GM18909 (cell line): ENCODE results near the gene UBE2Q1.

ENCODE experiments used
- ATAC-seq: cut with Tn5 transposase; IDR thresholded peaks from one replicate; pipeline ENCODE4 v1.9.1; 2021; ENCODE audit warnings: mild to moderate bottlenecking; ENCODE audit not compliant: unreplicated experiment, poor library complexity

Gene UBE2Q1

DNA sequence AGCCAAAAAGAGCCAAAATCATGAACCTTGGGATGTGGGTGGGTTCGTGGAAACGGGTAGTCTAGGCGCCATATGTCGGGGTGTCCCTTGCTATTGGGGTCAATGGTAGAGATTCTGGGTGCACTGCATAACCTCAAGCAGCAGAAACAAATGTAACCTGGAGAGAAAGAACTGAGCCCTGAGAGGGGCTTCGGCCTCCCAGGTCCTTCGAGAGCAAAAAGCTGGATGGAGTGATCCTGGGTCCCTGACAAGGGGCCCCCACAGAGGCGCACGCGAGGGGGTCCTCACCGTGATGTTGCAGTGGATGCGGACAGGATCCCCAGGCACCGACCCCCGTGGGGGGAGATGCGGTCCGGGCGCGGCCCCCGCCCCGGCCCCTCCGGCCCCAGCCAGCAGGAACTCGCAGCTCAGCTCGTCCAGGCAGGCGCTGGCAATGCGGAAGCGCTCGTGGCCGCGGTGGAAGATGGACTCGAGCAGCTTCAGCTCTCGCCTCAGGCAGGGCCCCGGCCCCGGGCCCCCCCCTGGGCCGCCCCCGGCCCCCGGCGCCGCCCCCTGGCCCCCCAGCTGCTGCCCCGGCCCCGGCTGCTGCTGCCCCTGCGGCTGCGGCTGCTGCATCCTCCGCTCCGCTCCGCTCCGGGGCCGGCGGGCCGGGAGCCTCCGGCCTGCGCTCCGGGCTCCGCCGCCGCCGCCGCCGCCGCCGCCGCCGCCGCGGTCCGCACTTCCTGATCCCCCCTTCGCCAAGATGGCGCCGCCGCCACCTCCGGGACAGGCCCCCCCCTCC lies at the start of gene UBE2Q1:
UBE2Q1 (minus strand) TSS at position 724 of the 781 bp plus-strand sequence; CDS start at position 615, 109 bp downstream.
- ATAC-seq, result peak; percentile 22

DNA sequence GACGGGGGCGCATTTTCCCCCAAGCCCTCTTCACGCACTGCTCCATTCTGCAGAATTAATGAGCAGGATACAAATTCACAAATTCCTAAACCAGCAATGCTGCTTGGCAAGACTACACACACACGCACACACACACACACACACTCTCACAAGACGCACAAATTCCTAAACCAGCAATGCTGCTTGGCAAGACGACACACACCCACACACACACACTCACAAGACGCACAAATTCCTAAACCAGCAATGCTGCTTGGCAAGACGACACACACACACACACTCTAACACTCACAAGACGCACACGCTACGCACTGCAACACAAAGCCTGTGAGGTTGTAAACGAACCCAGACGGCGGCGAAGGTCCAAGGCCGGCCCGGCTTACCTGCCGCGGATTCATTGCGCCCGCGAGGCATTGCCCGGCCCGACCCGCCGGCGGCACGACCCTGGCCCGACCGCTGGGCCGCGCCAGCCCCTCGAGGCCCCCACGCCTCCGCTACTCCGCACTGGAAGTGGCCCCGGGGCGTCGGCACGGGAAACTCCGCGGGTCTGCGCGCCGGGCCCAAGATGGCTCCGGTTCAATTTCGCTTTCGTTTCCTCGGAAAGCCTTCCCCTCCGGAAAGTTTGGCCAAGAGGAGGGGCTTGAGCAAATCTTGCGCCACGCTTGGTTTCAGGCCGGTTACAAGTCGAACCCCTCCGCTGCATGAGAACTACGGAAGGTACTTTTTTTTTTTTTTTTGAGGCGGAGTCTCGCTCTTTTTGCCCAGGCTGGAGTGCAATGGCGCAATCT lies 49.3 kb upstream of the UBE2Q1 start, which contains the start of gene ADAR:
ADAR (minus strand) TSS at position 578 of the 788 bp plus-strand sequence; CDS start at position 398, 180 bp downstream.
- peak; percentile 81 for ATAC-seq

DNA sequence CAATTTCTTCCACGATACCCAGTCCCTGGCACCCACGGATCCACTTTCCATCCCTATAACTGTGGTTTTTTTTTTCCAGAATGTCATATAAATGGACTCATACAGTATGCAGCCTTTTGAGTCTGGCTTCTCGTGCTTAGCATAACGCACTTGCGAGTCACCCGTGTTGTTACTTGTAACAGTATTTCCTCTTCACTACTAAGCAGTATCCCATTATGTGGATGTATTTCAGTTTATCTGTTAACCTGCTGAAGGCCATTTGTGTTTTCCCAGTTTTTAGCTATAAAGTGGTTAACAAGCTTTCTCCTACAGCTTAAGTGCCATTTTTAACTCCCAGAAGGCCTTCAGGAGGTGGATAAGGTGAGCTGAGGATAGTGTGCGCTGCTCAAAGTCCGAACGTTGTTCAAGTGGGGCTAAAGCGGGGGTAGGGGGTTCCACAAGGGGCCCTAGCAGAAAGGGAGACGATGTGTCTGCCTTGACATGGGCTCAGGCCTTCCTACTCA lies 48.7 kb upstream of the UBE2Q1 start:
- ATAC-seq, result no peak

DNA sequence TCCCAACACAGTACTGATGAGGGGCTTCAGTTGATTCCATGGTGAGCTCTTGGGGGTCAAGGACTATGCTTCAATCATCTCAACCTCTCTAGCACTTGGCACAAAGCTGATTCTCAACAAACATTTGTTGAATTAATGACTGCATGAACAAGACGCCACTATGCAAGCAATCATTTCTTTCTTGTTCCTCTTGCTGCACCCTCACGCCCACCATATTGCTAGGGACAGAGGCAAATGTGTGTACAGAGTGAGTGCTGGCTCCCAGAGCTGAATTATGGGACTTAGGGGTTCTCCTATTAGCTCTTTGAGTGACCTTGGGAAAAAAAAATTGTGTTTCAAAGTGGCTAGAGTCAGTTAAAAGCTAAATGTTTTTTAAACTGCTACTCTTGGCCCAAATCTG lies 47.1 kb upstream of the UBE2Q1 start:
- ATAC-seq, result no peak

DNA sequence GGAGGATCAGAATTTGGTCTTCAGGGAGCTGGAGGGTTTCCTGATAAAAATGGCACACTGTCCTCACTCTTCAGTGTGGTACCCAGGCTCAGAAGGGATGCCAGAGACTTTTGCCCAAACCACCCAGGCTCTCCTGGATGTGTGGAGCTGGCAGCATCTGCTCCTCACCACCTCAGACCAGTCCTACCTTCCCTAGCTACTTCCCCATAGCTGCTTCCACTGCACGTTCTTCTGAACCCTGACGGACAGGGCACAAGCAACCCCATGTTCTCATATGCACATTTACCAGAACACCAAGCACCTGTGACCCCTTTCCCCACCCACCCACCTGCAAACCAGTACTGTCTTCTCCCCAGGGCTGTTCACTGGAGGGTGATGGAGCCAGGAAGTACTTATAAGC lies 44.9 kb upstream of the UBE2Q1 start:
- no peak for ATAC-seq

DNA sequence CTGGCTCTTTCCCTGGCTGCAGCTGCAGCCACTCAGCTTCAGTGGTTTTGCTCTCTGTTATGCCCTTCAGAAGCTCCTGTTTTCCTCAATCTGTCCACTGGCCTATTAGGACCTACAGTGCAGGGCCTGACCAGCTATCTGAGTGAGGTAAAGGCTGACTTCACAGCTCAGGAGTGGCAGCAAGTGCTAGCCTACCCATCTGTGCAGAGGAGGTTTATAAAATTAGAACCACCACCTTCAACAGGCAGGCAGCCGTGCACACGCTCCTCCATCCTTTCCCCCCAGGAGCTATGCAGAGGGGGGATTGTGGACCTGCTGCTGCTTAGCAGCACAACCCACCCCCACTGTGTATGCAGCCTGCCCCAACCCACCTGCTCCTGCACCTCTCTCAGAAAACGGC lies 41.2 kb upstream of the UBE2Q1 start:
- no peak for ATAC-seq

DNA sequence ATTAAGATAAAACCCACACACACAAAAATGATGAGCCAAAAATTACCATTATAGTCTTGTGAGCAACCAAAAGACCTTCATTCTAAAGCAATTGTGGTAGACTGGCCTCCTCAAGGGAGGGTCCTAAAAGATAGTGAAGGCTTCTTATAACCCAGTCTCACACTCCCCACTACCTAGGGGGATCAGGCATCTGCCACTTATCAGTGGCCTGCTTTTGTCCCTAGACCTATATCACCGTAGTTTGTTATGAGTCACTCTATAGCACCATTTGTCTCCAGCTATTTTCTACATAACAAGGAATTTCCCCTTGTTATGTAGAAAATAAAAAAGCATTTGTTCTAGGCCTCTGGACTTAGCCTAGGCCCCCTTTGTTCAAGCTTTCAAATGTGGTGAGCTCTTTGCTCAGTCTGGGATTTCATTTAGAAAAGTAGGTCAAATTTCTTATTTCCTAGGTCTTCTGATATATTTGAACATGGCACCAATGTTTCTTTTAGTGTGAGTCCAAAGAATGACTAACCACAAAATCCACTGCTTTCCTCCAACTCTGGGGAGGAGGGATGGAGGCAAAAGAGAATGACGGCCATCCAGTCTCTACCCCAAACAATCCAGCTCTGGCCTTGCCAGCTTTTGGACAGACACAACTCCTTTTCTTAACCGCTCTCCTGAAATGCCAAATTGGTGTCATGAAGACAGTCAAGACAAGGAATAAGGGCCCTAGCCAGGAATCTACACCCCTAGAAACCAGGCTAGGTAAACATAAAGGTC lies 40.6 kb upstream of the UBE2Q1 start:
- ATAC-seq, result no peak

DNA sequence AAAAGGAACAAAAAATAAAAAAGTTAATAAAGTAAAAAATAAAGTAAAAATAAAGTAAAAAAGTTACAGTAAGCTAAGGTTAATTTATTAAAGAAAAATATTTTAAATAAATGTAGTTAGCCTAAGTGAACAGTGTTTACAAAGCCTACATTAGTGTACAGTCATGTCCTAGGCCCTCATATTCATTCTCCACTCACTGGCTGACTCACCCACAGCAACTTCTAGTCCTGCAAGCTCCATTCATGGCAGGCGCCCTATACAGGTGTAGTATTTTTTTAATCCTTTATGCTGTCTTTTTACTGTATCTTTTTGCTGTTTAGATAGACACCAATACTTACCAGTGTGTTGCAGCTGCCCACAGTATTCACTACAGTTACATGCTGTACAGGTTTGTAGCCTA lies 37.2 kb upstream of the UBE2Q1 start:
- ATAC-seq, result no peak

DNA sequence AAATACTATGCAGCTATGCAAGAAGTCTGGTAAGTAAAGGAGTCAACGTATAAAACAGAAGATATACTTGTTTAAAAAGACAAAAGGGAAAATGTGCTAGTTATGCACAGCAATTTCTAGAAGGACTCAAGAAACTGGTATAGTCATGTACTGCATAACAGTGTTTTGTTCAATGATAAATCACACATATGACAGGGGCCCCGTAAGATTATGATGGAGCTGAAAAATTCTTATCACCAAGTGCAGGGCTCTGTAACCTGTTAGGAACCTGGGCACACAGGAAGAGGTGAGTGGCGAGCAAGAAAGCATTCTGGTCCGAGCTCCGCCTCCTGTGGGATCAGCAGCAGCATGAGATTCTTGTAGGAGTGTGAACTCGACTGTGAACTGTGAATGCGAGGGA lies 36.3 kb upstream of the UBE2Q1 start:
- ATAC-seq, result no peak

DNA sequence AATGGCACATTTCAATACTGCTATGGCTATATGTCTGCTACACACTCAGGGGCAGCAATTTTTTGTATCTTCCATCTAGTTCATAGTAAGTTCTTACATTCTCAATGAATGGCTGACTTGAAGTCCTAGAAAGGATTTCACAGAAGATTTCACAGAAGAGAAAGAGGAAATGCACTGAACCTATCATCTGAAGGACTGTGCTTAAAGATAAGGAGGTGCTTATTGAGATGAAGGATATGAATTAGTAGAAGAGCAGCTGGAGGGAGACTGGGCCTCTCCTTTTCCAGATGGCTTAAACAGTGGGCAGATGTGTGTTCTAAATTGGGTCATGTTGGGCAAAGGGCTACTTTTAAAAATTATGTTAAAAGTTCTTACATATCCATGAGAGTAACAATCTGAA lies 34.9 kb upstream of the UBE2Q1 start:
- ATAC-seq, result no peak

DNA sequence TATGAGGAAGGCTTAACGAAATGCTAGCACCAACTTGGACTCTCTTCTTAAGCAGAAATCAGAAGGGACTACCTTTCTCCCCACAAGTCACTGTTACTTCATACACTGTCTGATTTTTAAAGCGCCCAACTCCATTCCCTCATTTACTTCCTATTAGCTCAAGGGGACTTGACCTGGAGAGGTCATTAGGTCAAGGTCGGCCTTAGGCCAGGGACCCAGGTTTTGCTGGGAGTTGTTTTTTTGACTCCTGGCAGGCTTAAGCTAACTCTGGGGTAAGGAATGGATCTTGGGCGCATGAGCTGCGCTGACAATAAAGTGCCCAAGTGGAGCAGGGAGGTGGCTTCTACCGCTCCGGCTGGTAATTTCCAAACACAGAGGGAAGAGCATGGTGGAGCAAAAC lies 32.7 kb upstream of the UBE2Q1 start:
- no peak for ATAC-seq

DNA sequence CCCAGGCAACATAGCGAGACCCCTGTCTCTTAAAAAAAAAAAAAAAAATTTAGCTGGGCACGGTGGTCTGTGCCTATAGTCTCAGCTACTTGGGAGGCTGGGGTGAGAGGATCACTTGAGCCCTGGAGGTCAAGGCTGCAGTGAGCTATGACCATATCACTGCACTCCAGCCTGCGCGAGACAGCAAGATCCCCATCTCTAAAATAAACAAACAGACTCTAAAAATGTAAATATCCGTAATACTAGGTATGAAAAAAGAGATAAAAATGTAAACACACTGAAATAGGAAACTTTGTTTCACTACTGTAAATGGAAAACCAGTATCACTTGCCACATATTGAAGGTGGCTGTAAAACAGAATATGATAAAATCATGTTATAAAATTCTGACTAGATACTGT lies 32.3 kb upstream of the UBE2Q1 start:
- no peak for ATAC-seq

DNA sequence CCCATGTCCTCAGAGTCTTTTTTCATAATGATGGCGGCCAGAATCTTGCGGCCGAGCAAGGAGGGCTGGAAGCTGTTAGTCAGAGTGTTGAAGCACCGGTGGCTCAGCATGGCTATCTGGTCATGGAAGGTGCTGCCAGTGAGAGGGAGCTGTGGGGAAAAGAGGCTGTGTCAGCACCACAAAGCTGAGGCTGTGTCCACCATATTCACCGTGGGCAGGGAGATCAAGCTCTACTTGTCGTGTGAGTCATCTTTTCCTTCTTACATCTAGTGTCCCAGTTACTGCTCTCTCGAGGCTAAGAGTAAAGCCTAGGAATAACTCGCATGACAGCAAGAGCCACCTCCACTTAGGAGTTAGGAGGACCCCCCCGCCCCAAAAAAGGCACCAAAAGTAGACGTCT lies 31.3 kb upstream of the UBE2Q1 start:
- no peak for ATAC-seq

DNA sequence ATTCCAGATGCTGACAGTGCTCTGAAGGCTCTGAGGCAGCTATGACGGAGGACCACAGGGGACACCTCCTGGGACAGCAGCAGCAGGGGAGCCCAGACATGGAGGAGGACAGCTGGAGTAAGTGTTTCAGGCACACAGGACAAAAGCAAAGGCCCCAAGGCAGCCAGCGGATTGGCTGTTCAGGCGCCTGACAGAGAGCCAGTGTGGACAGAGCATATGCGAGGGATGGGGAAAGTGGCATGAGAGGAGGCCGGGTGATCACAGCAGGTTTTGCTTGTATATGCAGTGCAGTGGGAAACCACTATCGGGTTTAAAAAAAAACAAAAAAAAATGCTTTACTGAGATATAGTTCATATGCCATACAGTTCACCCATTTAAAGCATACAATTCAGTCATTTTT lies 28.2 kb upstream of the UBE2Q1 start:
- no peak for ATAC-seq

DNA sequence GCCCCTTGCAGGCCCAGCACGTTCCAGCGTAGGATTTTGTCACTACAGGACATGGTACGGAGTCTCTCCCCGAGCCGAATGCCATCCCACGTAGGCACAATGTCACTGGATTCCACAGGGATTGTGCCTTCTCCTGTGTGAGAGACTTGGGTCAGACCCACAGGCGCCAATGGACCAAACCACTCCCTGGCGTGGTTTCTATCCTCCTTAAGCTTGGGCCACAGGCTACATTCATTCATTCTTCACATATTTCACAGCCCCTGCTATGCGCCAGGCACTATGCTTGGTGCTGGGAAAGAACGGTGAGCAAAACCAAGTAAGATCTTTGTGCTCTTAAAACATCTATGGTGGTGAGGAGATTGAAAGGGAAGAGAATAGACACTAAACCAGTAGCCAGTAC lies 27.8 kb upstream of the UBE2Q1 start:
- ATAC-seq, result no peak

DNA sequence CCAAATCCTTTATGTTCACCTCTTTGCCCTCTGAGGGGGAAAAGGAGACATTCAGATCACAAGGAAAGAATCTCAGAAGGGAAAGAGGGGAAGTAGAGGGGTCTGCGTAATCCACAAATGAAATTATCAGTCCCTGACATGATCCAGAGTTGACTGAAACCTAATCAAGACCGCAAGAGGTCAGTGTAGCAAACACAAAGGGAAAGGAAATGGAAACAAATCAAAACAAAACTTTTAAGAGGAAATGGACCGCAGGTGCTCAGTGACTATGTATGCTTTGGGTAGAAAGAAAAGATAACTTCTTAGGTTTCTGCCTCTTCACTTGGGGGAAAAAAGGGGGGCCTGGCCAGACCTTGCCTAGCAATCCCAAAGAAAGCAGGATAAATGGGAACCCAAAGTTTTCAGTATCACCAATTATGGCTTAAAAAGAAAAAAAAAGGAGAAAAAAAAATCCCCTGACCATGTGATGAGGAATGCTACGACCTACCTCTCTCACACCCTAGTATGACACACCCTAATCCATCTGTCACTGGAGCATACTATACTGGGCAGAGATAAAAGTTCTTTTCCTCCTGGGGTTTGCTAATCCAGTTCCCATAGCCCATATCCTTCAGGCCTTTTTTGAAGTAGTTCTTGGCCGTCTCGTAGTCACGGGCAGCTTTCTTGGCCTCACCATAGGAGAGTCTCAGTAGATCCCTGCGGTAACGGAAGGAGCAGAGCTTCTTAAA lies 26.0 kb upstream of the UBE2Q1 start:
- ATAC-seq, result no peak

DNA sequence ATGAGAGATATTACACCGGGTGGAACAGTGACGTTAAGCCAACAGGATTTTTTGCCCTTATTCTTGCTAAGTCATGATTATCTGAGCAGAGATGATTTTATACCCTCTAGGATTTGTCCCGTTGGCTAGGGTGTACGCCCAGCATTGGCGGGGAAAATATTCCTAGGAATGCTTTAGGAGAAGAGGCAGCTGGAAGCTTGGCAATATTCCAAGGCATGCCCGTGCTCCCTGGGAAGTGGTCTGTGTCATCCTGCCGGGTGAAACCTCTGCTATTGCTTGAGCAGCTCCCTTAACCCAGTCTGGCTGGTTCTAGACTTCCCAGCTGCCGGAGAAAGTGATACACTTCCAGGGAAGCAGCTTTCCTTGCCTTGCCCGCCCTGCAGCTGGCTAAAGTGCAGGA lies 25.3 kb upstream of the UBE2Q1 start:
- no peak for ATAC-seq

DNA sequence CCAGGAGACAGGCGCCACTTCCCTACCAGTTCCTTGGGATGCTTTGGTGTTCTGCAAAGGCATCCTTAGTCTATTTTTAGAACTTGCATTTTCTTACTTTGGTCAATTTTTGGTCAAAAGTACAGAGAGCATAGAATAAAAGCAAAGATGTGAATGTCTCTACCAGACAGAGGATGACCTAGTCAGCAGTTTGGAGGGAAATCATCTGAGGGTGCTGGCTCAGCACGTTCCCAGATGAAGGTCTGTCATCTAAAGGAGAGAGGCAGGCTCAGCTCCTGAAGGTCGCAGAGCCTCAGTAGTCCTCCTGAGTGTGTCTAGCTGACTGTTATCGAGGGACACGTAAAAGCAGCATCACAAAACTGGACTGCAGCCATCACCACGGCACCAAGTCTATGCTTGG lies 24.4 kb upstream of the UBE2Q1 start:
- ATAC-seq, result no peak

DNA sequence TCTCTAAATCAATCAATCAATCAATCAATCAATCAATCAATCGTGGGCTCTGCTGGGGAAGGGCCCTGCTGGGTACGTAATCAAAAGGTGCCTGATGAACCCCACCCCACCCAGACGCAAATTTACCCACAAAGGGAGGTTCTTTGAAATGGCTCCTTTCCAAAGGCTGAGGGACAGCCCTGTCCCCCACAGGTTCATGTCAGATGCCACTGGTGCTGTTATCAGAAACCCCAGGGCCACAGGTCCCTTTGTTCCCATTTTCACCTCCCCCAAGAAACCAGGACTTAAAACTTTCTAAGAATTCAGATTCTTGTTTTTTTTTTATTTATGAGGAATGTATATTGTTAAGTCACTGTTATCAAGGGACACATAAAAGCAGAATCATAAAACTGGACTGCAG lies 23.3 kb upstream of the UBE2Q1 start:
- ATAC-seq, result no peak

DNA sequence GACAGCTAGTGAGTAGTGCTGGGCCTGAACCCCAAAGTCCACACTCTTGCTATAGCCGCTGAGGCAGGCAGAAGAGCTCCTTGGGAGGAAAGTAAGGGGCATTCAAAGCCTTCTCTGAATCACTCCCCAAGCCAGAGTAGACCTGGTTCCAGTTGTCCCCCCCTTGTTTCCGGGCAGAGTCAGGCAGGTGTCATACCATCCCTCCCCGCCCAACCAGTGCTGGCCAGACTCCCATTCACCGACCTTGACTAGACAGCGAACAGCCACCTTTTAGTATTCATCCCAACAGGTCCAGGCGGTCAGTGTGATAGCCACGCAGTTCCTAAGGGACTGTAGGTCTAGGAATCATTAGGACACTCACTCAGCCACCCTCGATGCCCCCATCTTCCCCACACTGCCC lies 20.9 kb upstream of the UBE2Q1 start:
- no peak for ATAC-seq
